Keratinocyte (primary cell): Measurements from ENCODE around the gene KRTAP19-5. TPM values are rescaled to one million over a fixed set of nuclear protein-coding genes. Genes with fewer than 3 reads are reported as not detected.

Experiments used
- DNase-seq: peaks from one replicate; pipeline ENCODE4 v3.0.0-alpha.2; 2011; ENCODE audit warnings: low read depth, missing footprints, low spot score
- FAIRE-seq: peaks from 2 replicates; lab custom pipeline; 2011; peaks lifted over from hg19 to GRCh38; lab: Jason Lieb, UNC
- H2AFZ ChIP-seq: 2 replicates; pipeline ENCODE4 v1.6.0; 2012; ENCODE audit warnings: low read length, control low read depth, inconsistent platforms; ENCODE audit not compliant: control insufficient read depth
- H3K27ac ChIP-seq: 2 replicates; pipeline ENCODE4 v1.5.1; 2011; ENCODE audit warnings: low read length; ENCODE audit not compliant: control insufficient read depth, insufficient read depth
- H3K27me3 ChIP-seq: 3 replicates; pipeline ENCODE4 v1.6.0; 2011; ENCODE audit warnings: low read length; ENCODE audit not compliant: control insufficient read depth, insufficient read depth; ENCODE audit errors: extremely low read depth
- H3K36me3 ChIP-seq, 2 experiments: 2 replicates in 1 of 2; 3 replicates in 1 of 2; pipeline ENCODE4 v1.5.1; 2011; ENCODE audit warnings: low read length in 2 of 2, mild to moderate bottlenecking in 1 of 2; ENCODE audit not compliant: control insufficient read depth in 2 of 2, insufficient read depth in 2 of 2; ENCODE audit errors: extremely low read depth in 1 of 2
- H3K4me1 ChIP-seq: 3 replicates; pipeline ENCODE4 v1.5.1; 2011; ENCODE audit warnings: low read length; ENCODE audit not compliant: control insufficient read depth, insufficient read depth; ENCODE audit errors: extremely low read depth
- H3K4me2 ChIP-seq: 3 replicates; pipeline ENCODE4 v1.6.0; 2011; ENCODE audit warnings: low read depth, low read length; ENCODE audit not compliant: control insufficient read depth, insufficient read depth; ENCODE audit errors: extremely low read depth
- H3K4me3 ChIP-seq, 3 experiments: fragments of 200-600 bp in 1 of 3; sonication (generic) in 1 of 3; 2 replicates in 2 of 3; 3 replicates in 1 of 3; pipeline ENCODE4 v1.5.1; 2011 to 2016; ENCODE audit warnings: low read length in 3 of 3, mild to moderate bottlenecking in 3 of 3, control low read depth in 2 of 3, inconsistent platforms in 1 of 3, low read depth in 1 of 3, mixed read lengths in 1 of 3, mixed run types in 1 of 3, moderate library complexity in 1 of 3; ENCODE audit not compliant: control insufficient read depth in 2 of 3, insufficient read depth in 2 of 3; ENCODE audit errors: extremely low read depth in 1 of 3
- H3K79me2 ChIP-seq: 2 replicates; pipeline ENCODE4 v1.6.0; 2012; ENCODE audit warnings: low read length; ENCODE audit not compliant: control insufficient read depth, insufficient read depth
- H3K9ac ChIP-seq: 3 replicates; pipeline ENCODE4 v1.6.0; 2011; ENCODE audit warnings: low read length; ENCODE audit not compliant: control insufficient read depth, insufficient read depth; ENCODE audit errors: extremely low read depth
- H3K9me1 ChIP-seq: 3 replicates; pipeline ENCODE4 v1.6.0; 2011; ENCODE audit warnings: low read length; ENCODE audit not compliant: control insufficient read depth, insufficient read depth; ENCODE audit errors: extremely low read depth
- H3K9me3 ChIP-seq: 2 replicates; pipeline ENCODE4 v1.5.1; 2012; ENCODE audit warnings: low read depth, low read length; ENCODE audit not compliant: control insufficient read depth
- H4K20me1 ChIP-seq: 3 replicates; pipeline ENCODE4 v1.6.0; 2011; ENCODE audit warnings: low read length; ENCODE audit not compliant: control insufficient read depth, insufficient read depth; ENCODE audit errors: extremely low read depth
- EZH2 ChIP-seq: IDR thresholded peaks from one replicate; pipeline ENCODE4 v1.6.1; 2012; ENCODE audit warnings: inconsistent platforms, mild to moderate bottlenecking, low read length, moderate library complexity
- dilution Hi-C: fragments of 300-500 bp; cut with MboI; formaldehyde crosslinking; loops from one replicate; pipeline ENCODE4 v1.7.0; 2020; ENCODE audit warnings: low sequenced_read_pairs; ENCODE audit not compliant: extremely low pct_ligation_motif_present
- polyA plus RNA-seq, 5 experiments: library from polyadenylated mRNA; depleted of rRNA in 3 of 5; stranded (reverse) in 3 of 5; stranded (forward) in 1 of 5; unstranded in 1 of 5; fragments of >200 nt; gene quantifications; 1 replicate in 1 of 5; 2 replicates in 3 of 5; 3 replicates in 1 of 5; pipeline versions ENCODE4 v1.2.1 to v1.2.3, GENCODE V29; 2011 to 2012; ENCODE audit warnings: missing spikeins in 2 of 5, low read depth in 1 of 5, low replicate concordance in 1 of 5
- TF ChIP-seq, protein P1 (sequence below), 3 experiments: IDR thresholded peaks in 1 of 3; conservative IDR thresholded peaks in 1 of 3; optimal IDR thresholded peaks in 1 of 3; 2 replicates in 2 of 3; 3 replicates in 1 of 3; pipeline versions ENCODE3 to v1.5.1; 2011; ENCODE audit warnings: low read length in 3 of 3, mild to moderate bottlenecking in 3 of 3, moderate library complexity in 2 of 3, control low read depth in 1 of 3, inconsistent platforms in 1 of 3; ENCODE audit not compliant: insufficient read depth in 2 of 3; ENCODE audit errors: extremely low read depth in 1 of 3

The KRTAP19-5 gene
- polyA plus RNA-seq, 1 donor (not counting 4 experiments of a cell fraction or from before 2014, with no cell fraction given), result not detected

- no peak overlapping the region for H2AFZ ChIP-seq
- no peak for FAIRE-seq
- no peak for DNase-seq
- dilution Hi-C loops, result no loop called here
- no peaks in the 10 kb centered on the region for H3K9me1 ChIP-seq
- H3K9me3 ChIP-seq, result no peaks in the 10 kb centered on the region
- H3K79me2 ChIP-seq, result no peaks in the 10 kb centered on the region
- H3K27me3 ChIP-seq, result no peaks in the 10 kb centered on the region
- no peaks in the 10 kb centered on the region for H3K4me1 ChIP-seq
- H3K27ac ChIP-seq, result no peak overlapping the region
- TF ChIP-seq, protein P1, sequence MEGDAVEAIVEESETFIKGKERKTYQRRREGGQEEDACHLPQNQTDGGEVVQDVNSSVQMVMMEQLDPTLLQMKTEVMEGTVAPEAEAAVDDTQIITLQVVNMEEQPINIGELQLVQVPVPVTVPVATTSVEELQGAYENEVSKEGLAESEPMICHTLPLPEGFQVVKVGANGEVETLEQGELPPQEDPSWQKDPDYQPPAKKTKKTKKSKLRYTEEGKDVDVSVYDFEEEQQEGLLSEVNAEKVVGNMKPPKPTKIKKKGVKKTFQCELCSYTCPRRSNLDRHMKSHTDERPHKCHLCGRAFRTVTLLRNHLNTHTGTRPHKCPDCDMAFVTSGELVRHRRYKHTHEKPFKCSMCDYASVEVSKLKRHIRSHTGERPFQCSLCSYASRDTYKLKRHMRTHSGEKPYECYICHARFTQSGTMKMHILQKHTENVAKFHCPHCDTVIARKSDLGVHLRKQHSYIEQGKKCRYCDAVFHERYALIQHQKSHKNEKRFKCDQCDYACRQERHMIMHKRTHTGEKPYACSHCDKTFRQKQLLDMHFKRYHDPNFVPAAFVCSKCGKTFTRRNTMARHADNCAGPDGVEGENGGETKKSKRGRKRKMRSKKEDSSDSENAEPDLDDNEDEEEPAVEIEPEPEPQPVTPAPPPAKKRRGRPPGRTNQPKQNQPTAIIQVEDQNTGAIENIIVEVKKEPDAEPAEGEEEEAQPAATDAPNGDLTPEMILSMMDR (optimal IDR thresholded peaks at IDR 0.05 in 1 of 3, IDR thresholded peaks at IDR 0.05 in 1 of 3, conservative IDR thresholded peaks at IDR 0.05 in 1 of 3; ENCODE audit: extremely low read depth in 1 of 3, insufficient read depth in 2 of 3, low read length in 3 of 3), result no peak
- no peak for TF ChIP-seq EZH2
- no peak overlapping the region for H3K9ac ChIP-seq
- no peaks in the 10 kb centered on the region for H4K20me1 ChIP-seq
- H3K36me3 ChIP-seq, result no peaks in the 10 kb centered on the region
- H3K4me3 ChIP-seq, result no peak overlapping the region
- H3K4me2 ChIP-seq, result no peak overlapping the region
These were observed 16.9 kb upstream of the KRTAP19-5 start for GRCh38 chr21:30518876-30519275.

DNA sequence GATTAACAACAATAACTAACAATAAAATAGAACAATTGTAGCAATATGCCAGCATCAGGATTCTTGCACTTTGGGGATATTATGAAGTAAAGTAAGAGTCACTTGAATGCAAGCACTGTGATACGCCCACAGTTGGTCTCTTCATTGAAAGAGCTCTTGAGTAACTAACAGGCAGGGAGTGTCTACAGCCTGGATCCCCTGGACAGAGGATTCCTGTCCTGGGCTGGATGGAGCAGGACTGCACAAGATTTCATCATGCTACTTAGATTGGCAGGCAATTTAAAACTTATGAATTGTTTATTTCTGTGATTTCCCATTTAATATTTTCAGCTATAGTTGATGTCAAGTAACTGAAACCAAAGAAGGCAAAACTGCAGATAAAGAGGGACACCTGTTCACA, 13.7 kb upstream of the KRTAP19-5 start:
- no peaks in the 10 kb centered on the region for H3K36me3 ChIP-seq
- H3K9me1 ChIP-seq, result no peaks in the 10 kb centered on the region
- H3K4me3 ChIP-seq, result no peak overlapping the region
- no peaks in the 10 kb centered on the region for H3K27me3 ChIP-seq
- no peak overlapping the region for H3K27ac ChIP-seq
- dilution Hi-C loops, result no loop called here
- H3K79me2 ChIP-seq, result no peaks in the 10 kb centered on the region
- no peaks in the 10 kb centered on the region for H3K4me1 ChIP-seq
- TF ChIP-seq EZH2, result no peak
- TF ChIP-seq, protein P1 (optimal IDR thresholded peaks at IDR 0.05 in 1 of 3, IDR thresholded peaks at IDR 0.05 in 1 of 3, conservative IDR thresholded peaks at IDR 0.05 in 1 of 3; ENCODE audit: extremely low read depth in 1 of 3, insufficient read depth in 2 of 3, low read length in 3 of 3), result no peak
- H3K9ac ChIP-seq, result no peak overlapping the region
- H3K4me2 ChIP-seq, result no peak overlapping the region
- no peaks in the 10 kb centered on the region for H4K20me1 ChIP-seq
- DNase-seq, result no peak
- no peak overlapping the region for H2AFZ ChIP-seq
- FAIRE-seq, result no peak
- H3K9me3 ChIP-seq, result no peaks in the 10 kb centered on the region
